Stimulated activated CD8-positive, alpha-beta memory T cell treated with anti-CD3 and anti-CD28 coated beads, Interleukin-4, amount 100 ng/mL, for 1 hour (primary cell): ENCODE results near the gene LEFTY1.

ENCODE experiments used
- DNase-seq, 2 donors: peaks; one replicate each; pipeline ENCODE4 v3.0.0-alpha.2; 2020; ENCODE audit warnings: low read depth in 2 of 2, low spot score in 1 of 2

Gene LEFTY1

DNA sequence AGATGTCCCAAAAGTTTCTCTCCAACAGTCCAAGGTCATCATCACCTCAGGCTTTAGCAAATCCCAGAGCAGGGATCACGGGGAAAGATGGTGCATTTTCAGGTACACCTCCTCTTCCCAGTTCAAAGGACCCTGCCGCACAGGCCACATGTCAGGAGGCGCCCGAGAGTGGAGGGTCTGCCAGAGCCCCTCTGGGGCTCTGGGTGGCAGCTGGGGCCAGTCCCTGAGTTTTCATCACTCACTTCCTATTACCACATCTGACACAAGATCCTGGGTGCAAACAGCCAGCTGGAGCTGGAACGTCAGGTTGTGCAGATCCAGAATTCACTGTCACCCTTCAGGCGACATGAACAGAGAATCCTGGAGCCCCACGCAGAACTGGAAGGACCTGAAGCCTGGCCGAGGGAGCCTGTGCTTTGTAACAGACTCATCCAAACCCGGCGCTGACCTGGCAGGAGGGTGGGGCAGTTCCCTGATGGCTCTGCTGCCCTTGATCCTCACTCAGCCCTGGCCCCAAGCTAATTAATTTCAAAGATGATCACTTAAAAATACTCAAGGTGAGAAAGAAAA lies 15.6 kb downstream of the LEFTY1 start:
- no peak for DNase-seq

DNA sequence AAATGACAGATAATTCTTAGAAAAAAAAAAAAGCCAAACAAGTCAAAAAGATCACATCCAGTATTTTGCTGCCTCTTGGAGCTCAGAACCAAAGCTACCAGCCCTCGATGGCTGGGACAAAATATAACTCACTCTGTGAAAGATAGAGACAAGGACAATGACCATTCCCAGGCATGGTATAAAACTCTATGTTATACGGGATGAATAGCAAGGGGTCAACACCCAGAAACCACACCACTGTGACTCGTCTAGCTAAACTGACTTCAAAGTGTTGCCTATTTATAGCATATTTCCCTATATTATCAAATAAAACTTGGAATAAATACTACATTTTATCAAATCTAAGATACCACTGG lies 16.9 kb downstream of the LEFTY1 start:
- DNase-seq: no peak

DNA sequence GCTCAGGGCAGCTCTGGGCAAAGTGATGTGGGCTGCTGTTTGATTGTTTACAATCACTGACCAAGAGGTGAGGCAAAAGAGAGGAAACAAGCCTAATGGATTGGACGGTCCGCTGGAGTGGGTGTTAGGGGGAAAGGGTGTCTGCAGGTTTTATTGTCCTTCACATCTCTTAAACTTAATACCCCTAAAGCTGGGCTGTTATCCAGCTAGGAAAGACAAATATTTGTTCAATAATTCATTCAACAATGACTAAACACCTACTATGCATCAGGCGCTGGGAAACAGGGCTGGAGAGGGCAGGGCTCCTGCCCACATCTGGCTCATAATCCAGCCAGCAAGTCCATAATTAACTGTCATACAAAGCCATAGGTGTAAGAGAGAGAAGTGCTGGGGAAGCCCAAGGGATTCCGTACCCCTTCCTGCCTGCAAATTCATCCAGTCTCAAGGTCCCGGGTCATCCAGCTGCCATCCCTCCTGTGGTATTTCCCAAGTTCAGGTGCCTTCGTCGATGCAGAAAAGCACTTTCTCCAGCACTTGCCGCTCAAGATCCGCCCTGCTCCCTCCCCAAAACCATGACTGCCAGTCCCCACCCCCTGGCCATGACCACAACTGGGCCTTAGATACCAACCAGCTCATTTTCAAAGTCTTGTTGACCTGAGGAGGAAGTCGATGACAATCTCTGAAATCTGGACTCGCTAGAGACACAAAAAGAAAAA lies 17.4 kb downstream of the LEFTY1 start:
- DNase-seq: no peak

DNA sequence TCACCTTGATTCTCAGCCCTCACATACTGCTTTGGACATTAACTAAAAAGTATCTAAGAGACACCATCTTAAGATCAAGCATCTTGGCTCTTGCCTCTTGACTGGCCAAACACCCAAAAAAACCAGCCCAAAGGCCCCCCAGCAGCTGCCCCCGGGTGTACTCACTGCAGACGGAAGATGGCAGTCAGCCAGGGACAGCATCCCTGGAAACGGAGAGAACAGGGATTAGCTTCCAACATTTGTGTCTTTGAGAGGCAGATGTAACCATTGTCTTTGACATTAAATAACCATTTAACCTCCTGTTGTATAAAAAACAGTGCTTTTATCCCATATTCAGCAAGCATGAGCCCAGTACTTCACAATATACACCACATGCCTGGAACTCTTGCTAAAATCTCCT lies 18.0 kb downstream of the LEFTY1 start:
- DNase-seq: no peak

DNA sequence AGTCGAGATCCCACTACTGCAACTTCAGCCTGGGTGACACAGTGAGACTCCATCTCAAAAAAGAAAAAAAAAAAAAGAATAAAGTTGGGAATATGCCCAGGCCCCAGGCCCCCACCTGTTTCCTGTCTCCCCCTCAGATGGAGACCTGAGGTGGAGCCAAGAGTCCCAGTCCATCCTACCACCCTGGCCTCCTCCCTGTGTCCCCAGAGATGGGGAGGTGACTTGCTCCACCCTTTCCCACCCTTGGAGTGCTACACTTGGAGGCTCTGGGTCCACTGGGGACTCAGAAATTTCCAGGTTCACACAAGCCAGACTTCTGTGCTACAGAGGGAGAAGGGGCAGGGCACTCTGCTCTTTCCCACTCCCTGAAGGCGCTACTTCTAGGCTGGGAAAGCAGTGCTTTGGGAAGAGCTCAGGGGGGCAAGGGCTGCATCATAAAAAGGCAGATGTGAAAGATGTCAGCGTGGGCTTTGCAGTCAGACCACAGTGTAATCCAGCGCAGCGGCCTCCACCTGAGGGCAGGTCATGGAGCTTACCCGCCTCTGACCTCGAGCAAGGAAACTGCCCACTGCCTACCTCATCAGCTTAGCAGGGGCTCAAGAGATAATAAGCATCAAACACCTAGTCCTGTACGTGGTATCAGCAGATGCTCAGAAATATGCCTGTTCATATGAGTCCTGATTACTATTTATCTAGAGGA lies 20.2 kb downstream of the LEFTY1 start:
- no peak for DNase-seq

DNA sequence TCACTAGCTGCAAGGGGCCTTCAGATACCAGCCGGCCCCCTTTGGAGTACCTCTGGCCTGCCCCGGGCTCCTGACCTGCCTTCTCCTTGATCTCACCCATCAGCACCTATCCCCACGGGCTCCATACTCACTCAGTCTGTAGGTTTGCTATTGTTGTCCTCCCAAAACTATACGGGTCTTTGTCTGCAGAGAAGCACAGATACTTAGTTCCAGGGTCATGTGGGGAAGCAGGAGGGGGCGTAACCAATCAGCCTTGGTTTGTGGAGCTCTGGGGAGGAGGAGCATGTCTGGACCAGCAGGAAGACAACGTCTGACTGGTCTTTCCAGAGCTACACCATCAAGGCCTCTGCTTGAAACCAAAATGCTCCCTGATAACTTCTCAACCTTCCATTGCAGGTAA lies 22.0 kb downstream of the LEFTY1 start:
- no peak for DNase-seq

DNA sequence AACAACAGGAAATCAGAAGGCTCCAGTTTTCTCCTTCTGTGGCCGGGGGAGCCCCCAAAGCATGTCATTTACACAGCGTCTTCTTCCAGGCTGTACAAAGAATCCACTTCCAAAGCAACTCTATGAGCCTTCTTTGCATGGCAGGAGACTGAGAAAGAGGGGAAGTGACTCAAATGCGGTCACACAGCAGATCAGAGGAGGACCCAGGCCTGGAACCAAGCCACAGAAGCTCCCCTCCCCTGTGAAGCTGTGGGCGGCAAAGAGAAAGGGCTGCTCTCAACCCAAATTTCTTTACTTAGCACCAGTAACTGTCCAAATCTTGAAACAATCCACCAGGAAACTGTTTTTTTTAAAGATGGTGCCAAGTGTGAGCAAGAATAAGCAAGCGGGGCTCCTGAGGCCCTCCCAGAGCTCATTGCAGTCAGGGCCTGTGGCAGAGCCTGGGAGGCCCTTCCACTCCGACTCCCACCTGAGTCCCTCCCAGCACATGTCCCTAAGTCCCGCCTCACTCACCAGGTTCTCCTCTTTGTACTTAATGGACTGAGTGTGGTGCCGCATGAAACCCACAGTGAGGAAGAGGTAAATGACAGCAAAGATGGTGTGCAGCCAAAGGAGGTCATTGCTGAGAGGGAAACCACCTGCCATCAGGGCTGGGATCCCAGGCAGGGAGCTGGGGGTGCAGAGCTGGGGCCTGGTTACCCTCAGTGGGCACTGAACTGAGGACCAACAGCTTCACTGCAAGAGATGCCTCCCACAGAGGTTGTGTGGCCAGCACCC lies 22.7 kb downstream of the LEFTY1 start:
- peak in 1 of 2 donors; percentile 57 for DNase-seq

DNA sequence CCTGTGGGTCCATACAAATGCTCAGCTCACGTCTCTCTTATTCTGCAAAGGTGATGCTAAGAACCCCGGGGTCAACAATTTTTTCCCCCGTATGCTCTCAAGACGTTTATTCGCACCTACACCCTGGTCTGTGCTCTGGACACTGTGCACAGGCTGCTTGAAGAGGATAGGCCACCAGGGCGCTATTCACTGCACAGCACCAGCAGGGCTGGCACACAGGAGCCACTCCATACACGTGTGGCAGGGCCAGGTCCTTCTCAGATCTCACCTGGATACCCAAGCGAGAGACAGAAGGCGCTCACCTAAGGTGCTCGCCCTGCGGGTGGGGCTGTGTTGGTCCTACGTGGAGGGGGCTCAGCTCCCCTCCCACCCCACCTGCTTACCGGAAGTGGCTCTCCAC lies 23.4 kb downstream of the LEFTY1 start:
- DNase-seq: no peak

DNA sequence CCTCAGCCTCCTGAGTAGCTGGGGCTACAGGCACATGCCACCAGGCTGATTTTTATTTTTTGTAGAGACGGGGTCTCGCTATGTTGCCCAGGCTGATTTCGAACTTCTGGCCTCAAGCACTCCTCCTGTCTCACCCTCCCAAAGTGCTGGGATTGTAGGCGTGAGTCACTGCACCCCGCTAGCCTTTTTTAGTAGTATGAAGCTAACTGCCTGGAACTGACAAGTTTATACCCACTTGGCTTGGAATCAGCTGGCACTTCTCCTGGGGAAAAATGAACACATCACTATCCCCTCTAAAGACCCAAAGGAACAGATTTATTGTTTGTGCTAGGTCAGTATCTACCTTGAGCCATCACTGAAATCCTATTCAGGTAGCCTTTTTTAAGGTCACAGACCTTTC lies 25.8 kb downstream of the LEFTY1 start:
- no peak for DNase-seq

DNA sequence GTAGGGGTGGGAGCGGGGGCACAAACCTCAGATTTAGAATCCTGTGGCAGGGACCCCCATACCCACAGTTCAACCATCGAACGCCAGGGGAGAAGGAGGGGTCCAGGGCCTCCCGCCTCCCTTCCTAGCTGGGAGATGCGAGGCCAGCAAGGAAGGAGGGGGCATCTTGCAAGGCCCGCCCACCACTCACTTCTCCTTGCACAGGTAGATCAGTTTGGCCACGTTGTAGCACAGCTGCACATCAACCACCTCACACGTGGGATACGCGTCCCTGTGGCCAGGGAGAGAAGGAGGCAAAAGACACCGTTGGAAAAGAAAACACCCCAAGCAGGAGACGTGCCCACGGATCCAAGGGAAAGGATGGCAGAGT lies 26.4 kb downstream of the LEFTY1 start:
- DNase-seq: no peak

DNA sequence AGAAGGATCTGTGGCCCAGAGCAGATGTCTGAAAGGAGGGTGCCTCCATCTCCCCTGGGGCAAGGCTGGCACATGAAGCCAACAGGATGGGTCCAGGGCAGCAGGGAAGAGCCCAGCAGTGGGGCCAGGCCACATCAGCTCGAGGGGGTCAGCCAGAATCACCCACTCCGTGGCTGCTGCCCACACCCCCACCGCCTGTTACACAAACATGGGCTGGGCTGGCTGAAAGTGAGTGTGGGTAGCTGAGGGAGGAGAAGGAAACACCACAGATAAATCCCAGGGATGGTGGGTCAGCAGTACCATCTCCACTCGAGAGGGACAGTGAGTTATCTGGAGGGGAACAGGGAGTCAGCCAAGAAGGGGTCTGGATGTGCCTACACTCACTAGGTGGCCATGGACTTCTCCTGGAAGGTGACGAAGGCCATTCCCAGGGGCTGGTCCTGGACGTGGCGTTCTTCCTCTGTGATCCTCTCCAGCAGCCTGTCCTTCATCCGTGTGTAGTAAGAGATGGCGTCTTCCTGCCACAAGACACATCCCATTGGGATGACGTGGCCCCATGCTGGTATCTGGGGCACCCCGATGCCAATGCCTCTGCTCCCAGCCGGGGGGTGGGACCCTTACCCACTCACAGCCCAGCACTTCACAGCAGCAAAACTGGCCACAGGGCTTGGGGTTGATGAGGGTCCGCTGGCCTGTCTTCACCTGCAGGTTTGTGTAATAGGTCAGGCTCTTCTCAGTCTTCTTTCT lies 26.9 kb downstream of the LEFTY1 start:
- DNase-seq: no peak

DNA sequence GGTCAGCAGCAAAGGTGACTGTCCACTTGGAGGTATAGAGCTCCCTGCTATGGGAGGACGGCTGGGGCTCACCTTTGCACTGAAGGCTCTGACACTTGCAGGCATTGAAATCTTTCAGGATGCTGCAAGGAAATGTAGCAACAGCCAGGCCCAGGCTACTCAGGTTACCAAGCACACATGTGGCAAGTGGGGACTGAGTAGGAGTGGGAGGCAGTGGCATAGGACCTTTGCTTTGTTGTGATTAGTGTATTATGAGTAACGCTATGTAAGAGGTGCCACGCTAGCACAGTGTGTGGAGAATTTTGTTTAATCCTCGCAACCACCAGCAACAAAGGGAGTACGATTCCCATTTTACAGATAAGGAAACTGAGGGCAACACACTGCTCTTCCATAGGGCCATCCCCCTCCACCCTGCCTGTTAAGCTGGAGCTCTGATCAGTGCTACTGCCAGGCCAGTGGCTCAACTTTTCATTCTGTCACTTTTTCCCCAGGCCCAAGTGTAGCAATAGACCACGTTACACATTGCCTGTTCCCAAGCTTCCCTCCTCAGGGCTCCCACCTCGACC lies 28.0 kb downstream of the LEFTY1 start:
- DNase-seq: no peak

DNA sequence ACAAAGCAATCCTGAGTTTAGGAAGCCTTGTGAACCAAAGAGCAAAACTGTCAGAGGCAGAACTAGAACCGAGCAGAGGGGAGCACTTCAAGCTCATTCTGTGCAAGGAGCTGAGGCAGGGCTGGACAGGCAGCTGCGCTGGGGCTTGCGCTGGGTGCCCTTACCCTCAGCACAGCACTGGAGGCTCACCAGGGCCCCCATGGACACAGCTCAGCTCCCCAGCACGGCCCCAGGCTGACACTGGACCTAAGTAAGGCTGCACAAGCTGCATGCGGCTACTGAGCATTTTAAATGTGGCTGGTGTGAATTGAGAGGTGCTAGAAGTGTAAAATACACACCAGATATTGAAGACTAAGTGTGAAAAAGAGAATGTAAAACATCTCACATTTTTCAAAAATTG lies 28.8 kb downstream of the LEFTY1 start:
- DNase-seq: no peak

DNA sequence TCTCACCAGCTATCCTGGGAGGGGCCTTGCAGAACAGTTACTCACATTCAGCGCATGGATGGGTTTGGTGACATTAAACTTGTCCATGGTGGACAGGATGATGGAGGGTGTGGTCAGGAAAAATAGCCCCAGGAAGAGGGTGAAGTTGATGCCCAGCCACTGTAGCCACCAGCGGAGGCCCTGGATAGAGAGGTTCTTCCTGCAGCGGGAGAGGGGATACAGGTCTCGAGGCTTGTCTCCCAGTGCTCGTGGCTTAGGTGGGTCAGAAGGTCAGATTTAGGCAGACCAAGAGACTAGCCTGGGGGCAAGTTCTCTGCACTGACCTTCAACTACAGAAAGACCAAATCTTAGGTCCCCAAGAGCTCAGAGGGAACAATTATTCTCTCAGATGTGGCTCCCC lies 29.8 kb downstream of the LEFTY1 start:
- DNase-seq: no peak

DNA sequence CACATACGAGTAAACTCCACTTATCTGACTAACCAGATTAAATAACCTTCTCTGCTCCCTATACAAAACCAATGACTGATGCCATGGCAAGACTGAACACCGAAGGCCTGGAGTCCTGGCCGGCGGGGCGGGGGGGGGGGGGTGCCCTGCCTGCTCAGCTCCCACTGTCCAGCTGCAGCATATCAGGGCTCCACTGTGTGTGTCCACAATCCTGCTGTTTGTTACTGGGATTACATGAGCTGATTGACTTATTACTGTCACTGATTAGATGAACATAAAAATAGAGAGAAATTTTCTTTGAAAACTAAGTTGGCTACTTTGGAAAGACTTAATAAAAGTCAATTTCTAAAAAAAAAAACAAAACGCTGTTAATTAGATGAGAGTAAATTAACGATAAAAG lies 31.7 kb downstream of the LEFTY1 start:
- DNase-seq: no peak

DNA sequence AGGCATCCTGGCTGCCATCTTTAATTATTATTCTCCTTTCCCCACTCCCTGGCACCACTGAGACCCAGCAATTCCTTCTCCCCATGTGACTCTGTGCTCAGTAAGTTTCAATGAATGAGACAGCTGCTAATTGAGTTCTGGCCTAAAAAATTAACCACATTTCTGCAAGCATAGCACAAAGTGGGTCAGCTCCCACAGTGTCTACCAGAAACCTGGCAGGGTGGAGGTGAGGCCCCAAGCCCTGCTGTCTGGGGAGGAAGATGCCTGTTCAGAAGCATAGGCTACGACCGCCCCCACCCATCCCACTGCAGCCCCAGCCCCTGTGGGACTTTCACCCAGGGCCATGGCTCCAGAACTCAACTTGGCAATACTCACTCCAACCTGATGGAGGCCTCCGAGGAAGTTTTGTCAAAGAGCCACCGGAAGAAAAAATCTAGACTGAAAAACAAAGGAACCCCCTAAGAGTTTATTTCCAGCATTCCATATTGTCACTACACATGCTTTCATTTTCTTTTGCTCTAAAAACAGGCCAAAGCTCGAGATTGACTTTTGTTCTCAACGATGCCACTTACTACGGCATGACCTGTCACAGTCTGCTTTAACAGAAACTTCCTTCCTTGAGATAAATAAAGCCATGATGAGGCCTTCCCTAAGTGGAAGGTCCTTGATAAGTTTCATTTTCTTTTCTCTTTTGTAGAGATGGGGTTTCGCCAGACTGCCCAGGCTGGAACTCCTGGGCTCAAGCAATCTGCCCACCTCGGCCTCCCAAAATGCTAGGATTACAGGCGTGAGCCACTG lies 33.2 kb downstream of the LEFTY1 start:
- no peak for DNase-seq

DNA sequence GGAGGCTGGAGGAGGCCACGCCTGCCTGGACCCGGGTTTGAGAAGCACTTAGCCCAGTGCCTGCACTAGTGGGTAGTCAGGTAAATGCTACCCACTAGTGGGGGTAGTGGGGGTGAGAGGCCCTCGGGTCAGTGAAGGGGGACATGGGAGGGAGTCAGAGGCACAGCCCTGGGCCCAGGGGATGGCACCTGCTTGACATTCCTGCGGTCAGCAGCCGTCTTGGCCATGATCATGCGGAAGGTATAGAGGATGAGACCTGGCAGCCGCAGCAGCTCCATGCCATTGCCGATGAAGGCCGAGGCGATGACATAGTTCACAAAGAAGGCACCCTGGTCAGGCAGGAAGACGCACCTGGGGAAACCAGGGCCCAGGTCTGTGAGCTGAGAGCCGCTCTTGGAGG lies 35.5 kb downstream of the LEFTY1 start:
- no peak for DNase-seq

DNA sequence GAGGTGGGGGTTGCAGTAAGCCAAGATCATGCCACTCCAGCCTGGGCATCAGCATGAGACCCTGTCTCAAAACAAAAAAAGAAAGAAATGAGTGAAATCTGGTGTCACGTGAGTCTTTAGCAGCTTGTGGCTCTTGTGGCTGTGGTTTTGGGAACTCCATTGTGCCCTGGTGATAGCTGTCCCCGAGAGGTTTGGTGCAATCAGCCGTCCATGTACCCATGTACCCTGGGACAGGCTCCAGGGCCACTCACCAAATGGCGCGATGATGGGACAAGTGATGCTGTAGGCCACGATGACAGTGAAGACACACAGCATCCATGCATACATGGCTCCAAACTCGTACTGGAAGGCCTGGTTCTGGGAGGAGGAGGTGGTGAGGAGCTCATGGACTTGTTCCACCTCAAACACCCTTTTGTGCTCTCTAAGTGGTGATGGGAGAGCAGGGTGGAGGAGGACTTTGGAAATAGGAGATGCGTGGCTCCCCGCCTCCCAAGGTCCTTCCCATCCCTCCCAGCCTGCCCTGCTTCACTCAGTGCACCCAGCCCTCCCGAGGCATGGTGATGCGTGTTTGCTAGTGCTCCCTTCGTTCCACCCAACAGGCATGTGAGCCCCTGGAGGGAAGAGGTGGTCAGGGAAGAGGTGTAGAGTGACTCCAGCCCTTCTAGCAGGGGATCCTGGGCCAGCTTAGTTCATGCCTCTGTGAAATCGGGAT lies 36.4 kb downstream of the LEFTY1 start:
- DNase-seq: no peak

DNA sequence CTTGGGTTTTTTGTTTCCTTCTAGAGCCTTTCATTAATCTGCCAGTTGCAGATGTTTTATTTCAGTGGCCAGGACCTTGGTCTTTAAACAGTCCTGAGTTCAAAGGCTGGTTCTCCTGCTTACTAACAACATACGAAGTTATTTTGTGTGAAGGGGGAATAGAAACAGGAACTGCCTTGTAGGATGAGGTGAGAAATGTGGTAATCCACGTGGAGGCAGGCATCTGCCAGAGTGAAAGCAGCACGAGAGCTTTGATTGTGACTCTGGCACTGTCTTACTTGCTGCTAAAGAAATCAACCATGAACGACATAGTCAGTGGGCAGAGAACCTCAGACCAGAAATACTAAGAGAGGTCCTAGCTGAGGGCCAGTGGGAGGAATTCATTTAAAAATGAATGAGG lies 37.1 kb downstream of the LEFTY1 start:
- DNase-seq: no peak

DNA sequence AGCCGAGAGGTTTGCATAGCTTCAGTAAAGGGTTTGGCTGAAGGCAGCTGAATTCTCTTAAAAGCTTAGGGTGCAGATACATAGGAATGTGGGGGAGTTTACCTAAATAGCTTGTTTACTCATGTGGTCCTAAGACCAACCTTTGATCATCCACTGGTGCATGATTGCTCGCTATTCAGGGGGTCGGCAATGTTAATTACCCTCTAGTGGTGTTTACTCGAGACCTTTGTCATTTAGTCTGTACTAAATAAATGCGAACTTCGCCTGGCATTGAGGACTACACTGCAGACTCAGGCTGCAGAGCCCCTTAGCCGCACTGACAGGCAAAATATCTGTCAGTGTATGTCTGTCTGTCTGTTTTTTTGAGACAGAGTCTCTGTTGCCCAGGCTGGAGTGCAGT lies 38.6 kb downstream of the LEFTY1 start:
- DNase-seq: no peak
